ENCODE data around the gene RNF223. TPM values are rescaled to one million over a fixed set of nuclear protein-coding genes. Genes with fewer than 3 reads are reported as not detected.
"Not testable (repeated sequence)": the region's sequence is repeated elsewhere in the genome, so short reads cannot be mapped to it uniquely, and the experiment has no call there.

Gene RNF223
- total and polyA plus RNA-seq, 2 donors (not counting 3 experiments of a cell fraction or from before 2014, with no cell fraction given): not detected

DNA sequence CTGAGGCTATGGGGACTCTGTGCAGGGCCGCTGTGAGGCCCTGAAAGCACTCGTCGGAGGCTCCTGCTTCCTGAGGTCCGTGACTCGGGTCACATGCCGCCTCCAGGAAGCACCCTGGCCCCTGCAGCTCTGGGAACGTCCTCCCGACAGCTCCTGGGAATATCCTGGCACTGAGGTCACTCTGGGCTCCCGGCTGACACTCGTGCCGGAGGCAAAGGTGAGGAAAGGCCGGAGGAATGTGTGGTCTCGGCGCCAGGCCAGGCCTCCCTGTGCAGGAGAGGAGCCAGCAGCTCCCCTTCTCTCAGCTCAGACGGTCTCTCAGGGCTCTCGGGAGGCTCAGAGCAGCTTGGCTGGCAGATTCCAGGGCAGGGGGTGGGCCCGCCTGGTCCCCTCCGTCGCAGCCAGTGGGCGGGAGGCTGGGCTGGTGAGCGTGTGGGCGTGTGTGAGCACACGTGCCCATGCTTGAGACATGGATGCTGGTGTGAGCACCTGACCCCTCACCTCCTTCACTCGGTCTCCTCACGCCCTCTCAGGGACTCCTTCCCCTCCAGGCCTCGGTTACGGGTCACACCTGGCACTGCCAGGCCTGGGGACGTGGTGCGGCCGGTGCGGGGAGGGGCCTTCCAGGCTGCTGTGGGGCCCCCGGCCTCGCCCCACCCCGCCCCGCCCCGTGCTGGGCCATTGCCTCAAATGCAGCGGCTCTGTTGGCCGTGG, 5.5 kb upstream of the RNF223 start:
- CTCF ChIA-PET: interaction anchor here (0.7 to 1.7 kb wide), 4 partner anchors 10 to 97 kb away, joined by 3 to 6 read pairs (median 4); no protein-coding TSS in a partner anchor
- FAIRE-seq: no peak
- Histone ChIP-seq H3K9ac (replicated peaks; ENCODE audit: extremely low read depth, insufficient read depth, low read length) (no peak overlapping the region), H3K27ac (ENCODE audit: insufficient read depth, low read depth, low read length) (no peak overlapping the region), H3K9me1 (replicated peaks; ENCODE audit: control insufficient read depth, extremely low read depth, insufficient read depth, low read length) (no peaks in the 10 kb centered on the region), H3K27me3 (ENCODE audit: control insufficient read depth in 2 of 2, insufficient read depth in 2 of 2, low read length in 2 of 2) (no peaks in the 10 kb centered on the region), H3K4me1 (ENCODE audit: control insufficient read depth, extremely low read depth, insufficient read depth, low read length) (peaks cover 2% of the 10 kb centered on the region), H3K4me2 (ENCODE audit: insufficient read depth, low read length) (peak overlapping the region; percentile 19), H2AFZ (ENCODE audit: low read depth, low read length) (peak overlapping the region; percentile 26), H3K79me2 (ENCODE audit: control insufficient read depth, insufficient read depth, low read length) (no peaks in the 10 kb centered on the region), H3K4me3 (replicated peaks in 1 of 3; ENCODE audit: insufficient read depth in 1 of 3, low read depth in 1 of 3, low read length in 3 of 3) (no peak overlapping the region), H3K36me3 (ENCODE audit: control insufficient read depth in 2 of 2, extremely low read depth in 1 of 2, insufficient read depth in 2 of 2, low read length in 2 of 2) (no peaks in the 10 kb centered on the region), H3K9me3 (replicated peaks; ENCODE audit: control insufficient read depth, insufficient read depth, low read length) (no peaks in the 10 kb centered on the region), H4K20me1 (replicated peaks; ENCODE audit: control insufficient read depth, extremely low read depth, insufficient read depth, low read length) (no peaks in the 10 kb centered on the region)
- TF ChIP-seq FOS (IDR thresholded peaks at IDR 0.05; ENCODE audit: borderline replicate concordance, insufficient read depth, low read length): no peak
- TF ChIP-seq MYC (IDR thresholded peaks at IDR 0.05; ENCODE audit: low read depth, low read length): no peak
- no peak for TF ChIP-seq GATA2 (IDR thresholded peaks at IDR 0.05; ENCODE audit: insufficient read depth, insufficient read length, low read depth, low read length)
- TF ChIP-seq EZH2 (IDR thresholded peaks at IDR 0.05; ENCODE audit: borderline replicate concordance, low read depth, low read length, severe bottlenecking): no peak
- no peak for TF ChIP-seq POLR2AphosphoS5 (IDR thresholded peaks at IDR 0.05; ENCODE audit: insufficient read depth, low read depth, low read length)
- TF ChIP-seq, protein P1, sequence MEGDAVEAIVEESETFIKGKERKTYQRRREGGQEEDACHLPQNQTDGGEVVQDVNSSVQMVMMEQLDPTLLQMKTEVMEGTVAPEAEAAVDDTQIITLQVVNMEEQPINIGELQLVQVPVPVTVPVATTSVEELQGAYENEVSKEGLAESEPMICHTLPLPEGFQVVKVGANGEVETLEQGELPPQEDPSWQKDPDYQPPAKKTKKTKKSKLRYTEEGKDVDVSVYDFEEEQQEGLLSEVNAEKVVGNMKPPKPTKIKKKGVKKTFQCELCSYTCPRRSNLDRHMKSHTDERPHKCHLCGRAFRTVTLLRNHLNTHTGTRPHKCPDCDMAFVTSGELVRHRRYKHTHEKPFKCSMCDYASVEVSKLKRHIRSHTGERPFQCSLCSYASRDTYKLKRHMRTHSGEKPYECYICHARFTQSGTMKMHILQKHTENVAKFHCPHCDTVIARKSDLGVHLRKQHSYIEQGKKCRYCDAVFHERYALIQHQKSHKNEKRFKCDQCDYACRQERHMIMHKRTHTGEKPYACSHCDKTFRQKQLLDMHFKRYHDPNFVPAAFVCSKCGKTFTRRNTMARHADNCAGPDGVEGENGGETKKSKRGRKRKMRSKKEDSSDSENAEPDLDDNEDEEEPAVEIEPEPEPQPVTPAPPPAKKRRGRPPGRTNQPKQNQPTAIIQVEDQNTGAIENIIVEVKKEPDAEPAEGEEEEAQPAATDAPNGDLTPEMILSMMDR (IDR thresholded peaks at IDR 0.05; ENCODE audit: extremely low read depth in 1 of 2, insufficient read depth in 1 of 2, low read depth in 1 of 2, low read length in 2 of 2): no peak
- TF ChIP-seq, protein P2, sequence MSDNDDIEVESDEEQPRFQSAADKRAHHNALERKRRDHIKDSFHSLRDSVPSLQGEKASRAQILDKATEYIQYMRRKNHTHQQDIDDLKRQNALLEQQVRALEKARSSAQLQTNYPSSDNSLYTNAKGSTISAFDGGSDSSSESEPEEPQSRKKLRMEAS (IDR thresholded peaks at IDR 0.05; ENCODE audit: insufficient read depth, insufficient read length): no peak
- no peak for TF ChIP-seq JUN (IDR thresholded peaks at IDR 0.05; ENCODE audit: borderline replicate concordance, insufficient read depth, insufficient read length, low read depth)
- TF ChIP-seq POLR2A (IDR thresholded peaks at IDR 0.05; ENCODE audit: low read depth, low read length): no peak
- dilution Hi-C loops (cut with MboI; ENCODE audit: extremely low pct_ligation_motif_present, low sequenced_read_pairs) (no loop called here), intact Hi-C loops (cut with micrococcal nuclease) (loop anchor here (2.0 kb wide), 1 partner anchor 37 kb away; the partner anchor contains the start of gene C1orf159)
- DNase-seq (ENCODE audit: low read depth, low spot score): peak; percentile 59
- POLR2A ChIA-PET: no interaction called here
- BruUV-seq (replicated peaks): no TSS peak

DNA sequence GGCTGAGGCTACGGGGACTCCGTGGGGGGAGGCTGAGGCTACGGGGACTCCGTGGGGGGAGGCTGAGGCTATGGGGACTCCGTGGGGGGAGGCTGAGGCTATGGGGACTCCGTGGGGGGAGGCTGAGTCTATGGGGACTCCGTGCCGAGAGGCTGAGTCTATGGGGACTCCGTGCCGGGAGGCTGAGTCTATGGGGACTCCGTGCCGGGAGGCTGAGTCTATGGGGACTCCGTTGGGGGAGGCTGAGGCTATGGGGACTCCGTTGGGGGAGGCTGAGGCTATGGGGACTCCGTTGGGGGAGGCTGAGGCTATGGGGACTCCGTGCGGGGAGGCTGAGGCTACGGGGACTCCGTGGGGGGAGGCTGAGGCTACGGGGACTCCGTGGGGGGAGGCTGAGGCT, 3.3 kb upstream of the RNF223 start:
- CTCF ChIA-PET; intact Hi-C loops (cut with micrococcal nuclease); H2AFZ ChIP-seq (ENCODE audit: low read depth, low read length); H3K4me3 ChIP-seq (replicated peaks in 1 of 3; ENCODE audit: insufficient read depth in 1 of 3, low read depth in 1 of 3, low read length in 3 of 3); H3K79me2 ChIP-seq (ENCODE audit: control insufficient read depth, insufficient read depth, low read length); H3K27ac ChIP-seq (ENCODE audit: insufficient read depth, low read depth, low read length); H3K27me3 ChIP-seq (ENCODE audit: control insufficient read depth in 2 of 2, insufficient read depth in 2 of 2, low read length in 2 of 2); DNase-seq (ENCODE audit: low read depth, low spot score); H3K9ac ChIP-seq (replicated peaks; ENCODE audit: extremely low read depth, insufficient read depth, low read length); H3K9me3 ChIP-seq (replicated peaks; ENCODE audit: control insufficient read depth, insufficient read depth, low read length); FAIRE-seq; H3K4me1 ChIP-seq (ENCODE audit: control insufficient read depth, extremely low read depth, insufficient read depth, low read length); H3K4me2 ChIP-seq (ENCODE audit: insufficient read depth, low read length); POLR2A ChIA-PET; dilution Hi-C loops (cut with MboI; ENCODE audit: extremely low pct_ligation_motif_present, low sequenced_read_pairs); H4K20me1 ChIP-seq (replicated peaks; ENCODE audit: control insufficient read depth, extremely low read depth, insufficient read depth, low read length); H3K36me3 ChIP-seq (ENCODE audit: control insufficient read depth in 2 of 2, extremely low read depth in 1 of 2, insufficient read depth in 2 of 2, low read length in 2 of 2); H3K9me1 ChIP-seq (replicated peaks; ENCODE audit: control insufficient read depth, extremely low read depth, insufficient read depth, low read length); BruUV-seq (replicated peaks): not testable (repeated sequence)
